ENCODE measurements around the gene CD3G.
A peak's percentile ranks its signal among the peaks of the same experiment; 100 is the strongest.
"Not testable (repeated sequence)": the region's sequence is repeated elsewhere in the genome, so short reads cannot be mapped to it uniquely, and the experiment has no call there.

CD3G gene
- total RNA-seq, result 133 to 184 reads per million in 2 donors

DNA sequence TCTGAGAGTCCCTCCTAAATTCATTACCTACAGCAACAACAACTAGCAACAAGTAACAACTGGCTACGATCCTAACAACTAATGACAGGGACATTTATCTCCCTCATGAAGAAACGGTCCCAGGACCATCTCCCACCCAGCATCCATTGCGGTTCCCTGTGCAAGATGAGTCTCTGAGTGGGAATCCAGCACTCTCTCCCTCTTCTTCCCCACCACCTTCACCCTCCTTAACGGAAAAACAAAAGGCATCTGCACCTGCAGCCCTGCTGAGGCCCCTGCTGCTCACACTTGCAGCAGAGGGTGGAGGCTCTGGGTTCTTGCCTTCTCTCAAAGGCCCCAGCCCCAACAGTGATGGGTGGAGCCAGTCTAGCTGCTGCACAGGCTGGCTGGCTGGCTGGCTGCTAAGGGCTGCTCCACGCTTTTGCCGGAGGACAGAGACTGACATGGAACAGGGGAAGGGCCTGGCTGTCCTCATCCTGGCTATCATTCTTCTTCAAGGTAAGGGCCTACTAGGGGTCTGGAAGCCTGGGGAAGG is at the start of gene CD3G:
CD3G (plus strand) TSS at position 364 of the 535 bp plus-strand sequence; CDS start at position 444, 80 bp downstream.
- peak; percentile 20 for DNase-seq

- no peak for DNase-seq
Observed at GRCh38 chr11:118295199-118295598, 48.9 kb upstream of the CD3G start.

GRCh38 chr11:118295815-118296454 is 48.2 kb upstream of the CD3G start:
- no peak for DNase-seq

DNA sequence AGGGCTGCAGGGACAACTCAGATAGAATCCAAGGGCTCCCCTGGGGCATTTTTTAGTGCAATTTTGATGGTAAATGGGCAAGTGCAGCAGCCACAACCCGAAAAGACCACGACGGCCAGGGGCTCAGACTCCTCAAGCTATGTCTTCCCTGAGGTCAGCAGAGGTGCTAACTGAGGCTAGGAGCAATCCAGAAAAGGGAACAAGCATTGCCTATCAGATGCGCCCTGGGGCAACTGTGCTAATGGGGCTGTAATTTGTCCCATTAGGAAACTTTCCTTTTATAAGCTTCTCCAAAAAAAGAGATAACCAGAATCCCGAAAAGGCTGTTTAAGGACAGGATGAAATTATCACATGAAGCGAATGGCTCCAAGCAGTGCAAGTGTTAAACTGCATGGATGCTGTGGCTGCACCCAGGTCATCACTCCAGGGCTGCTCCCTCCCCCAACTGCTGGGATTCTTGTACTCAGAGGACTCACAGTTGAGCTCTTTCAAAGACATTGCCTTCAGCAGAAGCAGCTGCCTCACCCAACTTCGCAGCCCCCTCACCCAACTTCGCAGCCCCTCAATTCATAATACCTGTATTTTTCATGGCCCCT is 42.4 kb upstream of the CD3G start:
- no peak for DNase-seq

- no peak for DNase-seq
Observed at GRCh38 chr11:118304227-118304567, 39.9 kb upstream of the CD3G start.

DNA sequence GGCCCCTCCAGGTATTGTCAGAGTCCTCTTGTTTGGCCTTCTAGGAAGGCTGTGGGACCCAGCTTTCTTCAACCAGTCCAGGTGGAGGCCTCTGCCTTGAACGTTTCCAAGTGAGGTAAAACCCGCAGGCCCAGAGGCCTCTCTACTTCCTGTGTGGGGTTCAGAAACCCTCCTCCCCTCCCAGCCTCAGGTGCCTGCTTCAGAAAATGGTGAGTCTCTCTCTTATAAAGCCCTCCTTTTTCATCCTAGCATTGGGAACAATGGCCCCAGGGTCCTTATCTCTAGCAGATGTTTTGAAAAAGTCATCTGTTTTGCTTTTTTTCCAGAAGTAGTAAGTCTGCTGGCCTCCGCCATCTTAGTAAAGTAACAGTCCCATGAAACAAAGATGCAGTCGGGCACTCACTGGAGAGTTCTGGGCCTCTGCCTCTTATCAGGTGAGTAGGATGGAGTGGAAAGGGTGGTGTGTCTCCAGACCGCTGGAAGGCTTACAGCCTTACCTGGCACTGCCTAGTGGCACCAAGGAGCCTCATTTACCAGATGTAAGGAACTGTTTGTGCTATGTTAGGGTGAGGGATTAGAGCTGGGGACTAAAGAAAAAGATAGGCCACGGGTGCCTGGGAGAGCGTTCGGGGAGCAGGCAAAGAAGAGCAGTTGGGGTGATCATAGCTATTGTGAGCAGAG is 39.4 kb upstream of the CD3G start, which contains the start of gene CD3E:
CD3E (plus strand) TSS at position 163 of the 681 bp plus-strand sequence; CDS start at position 386, 223 bp downstream.
- no peak for DNase-seq

DNA sequence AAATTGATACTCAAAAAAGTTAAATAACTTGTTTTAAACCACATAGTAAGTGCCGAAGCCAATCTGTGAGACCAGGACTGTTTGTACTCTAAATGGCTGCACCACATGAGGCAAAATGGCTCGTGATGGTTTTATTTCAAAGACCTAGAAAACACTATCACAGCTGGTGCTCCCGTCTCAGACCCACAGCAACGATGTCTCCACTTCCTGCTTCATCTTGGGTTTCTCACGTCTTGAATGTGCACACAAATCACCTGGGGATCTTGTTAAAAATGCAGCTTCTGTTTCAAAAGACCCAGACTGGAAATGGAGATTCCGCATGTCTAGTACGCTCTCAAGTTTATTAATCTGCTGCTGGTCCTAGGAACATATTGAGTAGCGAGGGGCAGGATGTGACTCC is 38.4 kb upstream of the CD3G start:
- DNase-seq, result no peak

DNA sequence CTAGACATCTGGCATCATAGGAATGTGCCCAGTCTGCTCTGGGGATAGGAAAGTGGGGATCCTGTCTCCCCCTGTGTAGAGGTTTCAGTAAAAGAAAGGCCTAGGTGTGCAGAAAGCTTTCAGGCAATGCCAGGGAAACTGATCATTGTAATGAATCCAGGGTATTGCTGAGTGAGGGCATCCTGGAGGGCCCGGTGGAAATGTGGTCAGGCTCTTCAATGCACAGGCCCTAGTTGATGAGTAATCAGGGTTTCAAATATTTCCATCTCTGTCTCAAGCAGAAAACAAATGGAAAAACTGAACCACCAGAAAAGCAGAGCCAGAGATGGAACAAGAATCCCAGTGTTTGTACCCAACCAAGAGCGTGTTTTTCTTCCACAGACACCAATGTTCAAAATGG is 37.6 kb upstream of the CD3G start:
- DNase-seq, result no peak

- DNase-seq, result not testable (repeated sequence)
Observed at GRCh38 chr11:118308995-118309528, 35.1 kb upstream of the CD3G start.

- DNase-seq, result no peak
Observed at GRCh38 chr11:118310271-118310670, 33.9 kb upstream of the CD3G start.

GRCh38 chr11:118310781-118311485 is 33.2 kb upstream of the CD3G start:
- no peak for DNase-seq

DNA sequence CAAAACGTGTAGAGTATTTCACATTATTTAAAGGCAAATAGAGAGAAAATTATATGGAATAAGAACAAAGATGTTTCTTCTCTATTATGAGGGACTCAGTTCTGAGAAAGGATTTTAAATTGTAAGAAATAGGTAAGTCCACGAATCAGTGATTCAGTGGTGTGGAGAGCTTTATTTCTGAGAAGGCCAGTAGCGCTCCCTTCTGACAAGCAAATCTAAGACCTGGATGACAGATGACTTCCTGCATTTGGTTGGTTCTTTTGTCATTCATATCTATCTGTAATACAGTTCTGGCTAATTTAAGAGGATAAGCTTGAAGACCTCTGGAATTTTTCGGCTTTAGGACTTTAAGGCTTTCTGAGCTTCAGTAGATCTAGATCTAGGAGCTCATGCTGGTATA is 32.6 kb upstream of the CD3G start:
- no peak for DNase-seq

DNA sequence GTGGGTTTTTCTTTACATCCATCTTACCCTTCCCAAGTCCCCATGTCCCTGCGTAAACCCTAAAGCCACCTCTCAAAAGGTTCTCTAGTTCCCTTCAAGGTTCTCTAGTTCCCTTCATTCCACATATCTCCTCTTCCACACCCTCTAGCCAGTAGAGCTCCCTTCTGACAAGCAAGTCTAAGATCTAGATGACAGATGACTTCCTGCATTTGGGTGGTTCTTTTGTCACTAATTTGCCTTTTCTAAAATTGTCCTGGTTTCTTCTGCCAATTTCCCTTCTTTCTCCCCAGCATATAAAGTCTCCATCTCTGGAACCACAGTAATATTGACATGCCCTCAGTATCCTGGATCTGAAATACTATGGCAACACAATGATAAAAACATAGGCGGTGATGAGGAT is 31.8 kb upstream of the CD3G start:
- DNase-seq, result no peak

DNA sequence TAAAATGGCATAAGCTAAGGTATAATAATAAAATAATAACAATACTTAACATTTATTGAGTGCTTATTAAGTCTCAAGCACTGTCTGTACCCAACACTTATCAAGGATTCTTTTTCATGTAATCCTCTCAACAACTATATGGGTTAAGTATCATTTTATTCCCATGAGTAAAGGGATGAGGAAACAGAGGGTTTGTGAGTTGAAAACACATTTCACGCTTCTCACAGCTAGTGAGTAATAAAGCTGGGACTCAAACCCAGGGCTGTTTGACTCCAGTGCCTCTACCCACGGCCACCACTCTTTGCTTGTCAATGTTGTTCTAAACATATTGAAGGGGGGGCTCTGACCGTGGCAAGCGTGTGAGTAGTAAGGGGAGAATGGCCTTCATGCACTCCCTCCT is 30.9 kb upstream of the CD3G start:
- DNase-seq, result no peak

GRCh38 chr11:118314988-118315411 is 29.1 kb upstream of the CD3G start:
- no peak for DNase-seq

- DNase-seq, result no peak
Observed at GRCh38 chr11:118318124-118318523, 26.0 kb upstream of the CD3G start.

- no peak for DNase-seq
Observed at GRCh38 chr11:118318581-118319336, 25.4 kb upstream of the CD3G start.

GRCh38 chr11:118319337-118319707 is 24.8 kb upstream of the CD3G start:
- no peak for DNase-seq

DNA sequence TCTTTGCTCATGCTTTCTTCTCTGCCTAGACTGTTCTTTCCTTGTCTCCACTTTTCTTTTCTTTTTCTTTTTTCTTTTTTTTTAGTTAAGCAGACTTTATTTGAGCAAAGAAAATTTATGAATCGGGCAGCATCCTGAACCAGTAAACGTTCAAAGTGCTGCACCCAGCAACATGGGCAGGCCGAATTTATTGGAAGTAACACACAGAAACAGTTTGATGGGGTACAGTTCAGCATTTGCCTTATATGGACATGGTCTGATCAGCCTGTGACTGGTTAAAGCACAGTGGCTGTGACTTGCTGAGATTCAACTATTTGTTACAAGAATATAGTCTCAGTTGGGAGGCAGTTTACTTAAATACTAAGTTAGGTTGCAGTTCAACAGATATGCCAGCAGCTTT is 23.6 kb upstream of the CD3G start:
- DNase-seq, result no peak

GRCh38 chr11:118321386-118322082 is 22.6 kb upstream of the CD3G start:
- no peak for DNase-seq

- DNase-seq, result no peak
Observed at GRCh38 chr11:118322721-118323120, 21.4 kb upstream of the CD3G start.

- no peak for DNase-seq
Observed at GRCh38 chr11:118325283-118325682, 18.9 kb upstream of the CD3G start.

Measured in activated gamma-delta T cell (primary cell).